HEK293 (cell line): ENCODE measurements around the gene CNTN4.

Experiments
- ELK4 ChIP-seq: IDR thresholded peaks from 2 replicates; pipeline ENCODE4 v1.6.1; 2011; ENCODE audit warnings: mild to moderate bottlenecking, low read depth, low read length, borderline replicate concordance
- KLF8 ChIP-seq: fragments of 450-650 bp; formaldehyde crosslinking; IDR thresholded peaks from 2 replicates; pipeline ENCODE4 v1.5.1; 2016; ENCODE audit warnings: missing biosample characterization, missing genetic modification characterization
- ZEB2 ChIP-seq: fragments of 450-650 bp; formaldehyde crosslinking; IDR thresholded peaks from 2 replicates; pipeline ENCODE4 v1.5.1; 2016; ENCODE audit warnings: missing biosample characterization, missing genetic modification characterization
- ZNF624 ChIP-seq: fragments of 450-650 bp; formaldehyde crosslinking; IDR thresholded peaks from 2 replicates; pipeline ENCODE4 v1.5.1; 2017; ENCODE audit warnings: missing biosample characterization, missing genetic modification characterization
- ZNF76 ChIP-seq: fragments of 450-650 bp; formaldehyde crosslinking; IDR thresholded peaks from 2 replicates; pipeline ENCODE4; 2016; ENCODE audit warnings: low read depth, missing biosample characterization, missing genetic modification characterization, borderline replicate concordance
- ZNF791 ChIP-seq: fragments of 450-650 bp; formaldehyde crosslinking; IDR thresholded peaks from 2 replicates; pipeline ENCODE4 v1.5.1; 2016; ENCODE audit warnings: missing biosample characterization, missing genetic modification characterization
- TF ChIP-seq, protein P1 (sequence below): fragments of 450-650 bp; formaldehyde crosslinking; IDR thresholded peaks from 2 replicates; pipeline ENCODE4 v1.5.1; 2016; ENCODE audit warnings: missing biosample characterization, missing genetic modification characterization

GRCh38 chr3:2790266-2790815 lies 691.7 kb downstream of the CNTN4 start:
- TF ChIP-seq ZNF624 (no peak), KLF8 (tag by site-specific recombination) (no peak), ZEB2 (tag by site-specific recombination) (no peak), ZNF76 (tag by site-specific recombination) (no peak), ZNF791 (tag by site-specific recombination) (no peak), ELK4 (no peak)
- TF ChIP-seq, protein P1, sequence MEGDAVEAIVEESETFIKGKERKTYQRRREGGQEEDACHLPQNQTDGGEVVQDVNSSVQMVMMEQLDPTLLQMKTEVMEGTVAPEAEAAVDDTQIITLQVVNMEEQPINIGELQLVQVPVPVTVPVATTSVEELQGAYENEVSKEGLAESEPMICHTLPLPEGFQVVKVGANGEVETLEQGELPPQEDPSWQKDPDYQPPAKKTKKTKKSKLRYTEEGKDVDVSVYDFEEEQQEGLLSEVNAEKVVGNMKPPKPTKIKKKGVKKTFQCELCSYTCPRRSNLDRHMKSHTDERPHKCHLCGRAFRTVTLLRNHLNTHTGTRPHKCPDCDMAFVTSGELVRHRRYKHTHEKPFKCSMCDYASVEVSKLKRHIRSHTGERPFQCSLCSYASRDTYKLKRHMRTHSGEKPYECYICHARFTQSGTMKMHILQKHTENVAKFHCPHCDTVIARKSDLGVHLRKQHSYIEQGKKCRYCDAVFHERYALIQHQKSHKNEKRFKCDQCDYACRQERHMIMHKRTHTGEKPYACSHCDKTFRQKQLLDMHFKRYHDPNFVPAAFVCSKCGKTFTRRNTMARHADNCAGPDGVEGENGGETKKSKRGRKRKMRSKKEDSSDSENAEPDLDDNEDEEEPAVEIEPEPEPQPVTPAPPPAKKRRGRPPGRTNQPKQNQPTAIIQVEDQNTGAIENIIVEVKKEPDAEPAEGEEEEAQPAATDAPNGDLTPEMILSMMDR (tag by site-specific recombination): no peak
